Sigmoid colon (tissue), 4 donors: ENCODE results near the gene AKAP7.

Experiments used
- POLR2A ChIP-seq, 2 donors: fragments of 450-650 bp; IDR thresholded peaks; one replicate each; pipeline ENCODE4 v1.6.1; 2016; ENCODE audit warnings: antibody characterized with exemption in 2 of 2, mild to moderate bottlenecking in 2 of 2, moderate library complexity in 2 of 2
- POLR2AphosphoS5 ChIP-seq, 4 donors: sonication (generic); formaldehyde crosslinking; IDR thresholded peaks; one replicate each; pipeline ENCODE4 v1.6.1; 2017; ENCODE audit warnings: antibody characterized with exemption in 4 of 4
- TF ChIP-seq, protein P1 (sequence below), 4 experiments: fragments of 450-650 bp in 3 of 4; fragments of 200-600 bp in 1 of 4; IDR thresholded peaks; one replicate each; pipeline ENCODE4 v1.5.1; 2016 to 2019; ENCODE audit warnings: antibody characterized with exemption in 4 of 4, mild to moderate bottlenecking in 3 of 4, moderate library complexity in 2 of 4

DNA sequence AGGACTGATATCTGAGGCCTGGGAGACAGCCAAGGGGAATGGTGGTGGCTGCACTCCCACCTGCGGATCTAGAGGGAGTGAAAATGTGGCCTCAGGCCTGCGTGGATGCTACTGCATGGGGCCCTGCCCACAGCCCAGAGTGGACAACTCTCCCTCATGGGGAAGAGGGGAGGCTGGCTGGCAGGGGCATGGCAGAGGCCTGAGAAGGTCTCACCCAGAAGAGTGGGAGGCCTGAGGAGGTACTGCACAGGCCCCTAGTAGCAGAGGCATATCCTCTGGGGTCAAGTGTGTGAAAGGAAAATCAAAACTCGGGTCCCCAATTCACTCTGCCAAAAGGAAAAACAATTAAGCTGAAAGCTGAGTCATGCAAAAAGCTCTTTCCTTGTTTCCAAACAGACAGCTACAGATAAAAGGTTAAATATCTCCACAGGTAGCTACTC, 158.2 kb downstream of the AKAP7 start:
- TF ChIP-seq, protein P1, sequence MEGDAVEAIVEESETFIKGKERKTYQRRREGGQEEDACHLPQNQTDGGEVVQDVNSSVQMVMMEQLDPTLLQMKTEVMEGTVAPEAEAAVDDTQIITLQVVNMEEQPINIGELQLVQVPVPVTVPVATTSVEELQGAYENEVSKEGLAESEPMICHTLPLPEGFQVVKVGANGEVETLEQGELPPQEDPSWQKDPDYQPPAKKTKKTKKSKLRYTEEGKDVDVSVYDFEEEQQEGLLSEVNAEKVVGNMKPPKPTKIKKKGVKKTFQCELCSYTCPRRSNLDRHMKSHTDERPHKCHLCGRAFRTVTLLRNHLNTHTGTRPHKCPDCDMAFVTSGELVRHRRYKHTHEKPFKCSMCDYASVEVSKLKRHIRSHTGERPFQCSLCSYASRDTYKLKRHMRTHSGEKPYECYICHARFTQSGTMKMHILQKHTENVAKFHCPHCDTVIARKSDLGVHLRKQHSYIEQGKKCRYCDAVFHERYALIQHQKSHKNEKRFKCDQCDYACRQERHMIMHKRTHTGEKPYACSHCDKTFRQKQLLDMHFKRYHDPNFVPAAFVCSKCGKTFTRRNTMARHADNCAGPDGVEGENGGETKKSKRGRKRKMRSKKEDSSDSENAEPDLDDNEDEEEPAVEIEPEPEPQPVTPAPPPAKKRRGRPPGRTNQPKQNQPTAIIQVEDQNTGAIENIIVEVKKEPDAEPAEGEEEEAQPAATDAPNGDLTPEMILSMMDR (IDR thresholded peaks at IDR 0.05): no peak
- TF ChIP-seq POLR2AphosphoS5 (IDR thresholded peaks at IDR 0.05) (no peak), POLR2A (IDR thresholded peaks at IDR 0.05) (no peak)
